Mesenchymal stem cell (in vitro differentiated cells and primary cell): ENCODE data around the gene CSNK1E.

Experiments used
- DNase-seq: peaks from one replicate; pipeline ENCODE4 v3.0.0-alpha.2; 2013
- H2AFZ ChIP-seq: one replicate; pipeline ENCODE4 v1.6.1; 2013; ENCODE audit warnings: low read depth, mild to moderate bottlenecking, control low read depth, inconsistent platforms, low read length, moderate library complexity
- H2AK5ac ChIP-seq: 2 replicates; pipeline ENCODE4 v1.6.1; 2013; ENCODE audit warnings: low read length, moderate library complexity, mild to moderate bottlenecking, inconsistent platforms; ENCODE audit not compliant: severe bottlenecking
- H2BK120ac ChIP-seq: one replicate; pipeline ENCODE4 v1.6.1; 2013; ENCODE audit warnings: low read depth, mild to moderate bottlenecking, inconsistent platforms, low read length, moderate library complexity
- H2BK12ac ChIP-seq, 2 experiments: one replicate each; pipeline ENCODE4 v1.6.1; 2013; ENCODE audit warnings: inconsistent platforms in 2 of 2, low read length in 2 of 2, mild to moderate bottlenecking in 2 of 2, moderate library complexity in 2 of 2, control low read depth in 1 of 2
- H2BK15ac ChIP-seq: one replicate; pipeline ENCODE4 v1.6.1; 2013; ENCODE audit warnings: mild to moderate bottlenecking, low read depth, inconsistent platforms; ENCODE audit not compliant: poor library complexity, severe bottlenecking
- H2BK5ac ChIP-seq: 2 replicates; pipeline ENCODE4 v1.6.1; 2013; ENCODE audit warnings: low read depth, mild to moderate bottlenecking, low read length, control low read depth, inconsistent platforms; ENCODE audit not compliant: poor library complexity, severe bottlenecking
- H3K14ac ChIP-seq, 2 experiments: one replicate each; pipeline ENCODE4 v1.6.1; 2013; ENCODE audit warnings: inconsistent platforms in 2 of 2, low read length in 2 of 2, control low read depth in 1 of 2, mild to moderate bottlenecking in 1 of 2, moderate library complexity in 1 of 2
- H3K18ac ChIP-seq, 2 experiments: one replicate each; pipeline ENCODE4 v1.6.1; 2013; ENCODE audit warnings: inconsistent platforms in 2 of 2, low read length in 2 of 2, control low read depth in 1 of 2, low read depth in 1 of 2, mild to moderate bottlenecking in 1 of 2
- H3K23ac ChIP-seq, 2 experiments: one replicate each; pipeline ENCODE4 v1.6.1; 2013; ENCODE audit warnings: inconsistent platforms in 2 of 2, low read length in 2 of 2, mild to moderate bottlenecking in 2 of 2, moderate library complexity in 2 of 2, control low read depth in 1 of 2
- H3K27ac ChIP-seq: 2 replicates; pipeline ENCODE4 v1.5.1; 2013; ENCODE audit warnings: mild to moderate bottlenecking, moderate library complexity, low read length, control low read depth, inconsistent platforms; ENCODE audit not compliant: poor library complexity, severe bottlenecking
- H3K27me3 ChIP-seq, 2 experiments: 2 replicates each; pipeline versions ENCODE4 v1.6.1 to v1.7.0; 2013; ENCODE audit warnings: low read length in 2 of 2, mild to moderate bottlenecking in 2 of 2, moderate library complexity in 2 of 2, control low read depth in 1 of 2, inconsistent platforms in 1 of 2; ENCODE audit not compliant: control insufficient read depth in 1 of 2, insufficient read depth in 1 of 2
- H3K36me3 ChIP-seq, 2 experiments: 2 replicates each; pipeline versions ENCODE4 v1.6.1 to v1.7.0; 2013; ENCODE audit warnings: low read length in 2 of 2, control low read depth in 1 of 2, inconsistent platforms in 1 of 2, low read depth in 1 of 2, mild to moderate bottlenecking in 1 of 2; ENCODE audit not compliant: insufficient read depth in 2 of 2, control insufficient read depth in 1 of 2
- H3K4ac ChIP-seq, 2 experiments: one replicate each; pipeline ENCODE4 v1.6.1; 2013; ENCODE audit warnings: inconsistent platforms in 2 of 2, low read length in 2 of 2, mild to moderate bottlenecking in 2 of 2, moderate library complexity in 2 of 2, control low read depth in 1 of 2, low read depth in 1 of 2
- H3K4me1 ChIP-seq: 2 replicates; pipeline ENCODE4 v1.6.1; 2013; ENCODE audit warnings: low read depth, low read length, control low read depth; ENCODE audit not compliant: control insufficient read depth, insufficient read depth
- H3K4me2 ChIP-seq: 2 replicates; pipeline ENCODE4 v1.6.1; 2013; ENCODE audit warnings: low read length, mild to moderate bottlenecking, inconsistent platforms; ENCODE audit not compliant: poor library complexity, severe bottlenecking
- H3K4me3 ChIP-seq, 2 experiments: 2 replicates each; pipeline versions ENCODE4 v1.5.1 to v1.7.0; 2013; ENCODE audit warnings: low read length in 2 of 2, mild to moderate bottlenecking in 2 of 2, control low read depth in 1 of 2, low read depth in 1 of 2; ENCODE audit not compliant: insufficient read depth in 1 of 2
- H3K79me1 ChIP-seq: replicated peaks from 2 replicates; pipeline ENCODE4 v1.6.1; 2013; ENCODE audit warnings: mild to moderate bottlenecking, control low read depth, low read length, inconsistent platforms; ENCODE audit not compliant: poor library complexity, severe bottlenecking
- H3K9ac ChIP-seq: 2 replicates; pipeline ENCODE4 v1.7.0; 2013; ENCODE audit warnings: mild to moderate bottlenecking, low read length, moderate library complexity
- H3K9me3 ChIP-seq: 2 replicates; pipeline ENCODE4 v1.7.0; 2013; ENCODE audit warnings: mild to moderate bottlenecking, low read length; ENCODE audit not compliant: control insufficient read depth
- H4K8ac ChIP-seq: one replicate; pipeline ENCODE4 v1.6.1; 2013; ENCODE audit warnings: inconsistent platforms, mild to moderate bottlenecking, low read length, moderate library complexity
- H4K91ac ChIP-seq: one replicate; pipeline ENCODE4 v1.6.1; 2013; ENCODE audit warnings: mild to moderate bottlenecking, low read length, inconsistent platforms
- WGBS: methylation state at CpG from one replicate; pipeline ENCODE4 v1.1.7; 2013; ENCODE audit warnings: mixed read lengths; 5-methylcytosine and 5-hydroxymethylcytosine counted together

CSNK1E gene

DNA sequence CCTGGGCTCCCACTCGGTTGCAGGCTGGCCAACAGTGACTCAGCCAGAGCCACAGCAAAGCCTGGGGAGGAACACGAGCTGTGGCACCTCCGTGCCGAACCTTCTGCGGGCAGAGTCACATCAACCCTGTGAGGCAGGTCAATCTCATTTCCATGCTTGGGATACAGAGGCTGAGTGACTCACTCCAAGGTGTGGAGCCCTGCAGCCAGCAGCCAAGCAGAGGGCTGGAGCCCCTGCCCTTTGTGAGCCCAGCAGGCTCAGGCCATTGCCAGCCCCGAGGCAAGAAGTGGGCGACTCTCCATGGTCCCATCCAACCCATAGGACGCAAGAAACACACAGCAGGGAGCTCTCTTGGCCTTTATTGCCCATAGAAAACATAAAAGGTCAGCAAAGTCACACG is 21.4 kb downstream of the CSNK1E start:
- H2BK12ac ChIP-seq = no peak overlapping the region
- H3K27me3 ChIP-seq = no peaks in the 10 kb centered on the region
- H3K23ac ChIP-seq = no peak overlapping the region
- no peak overlapping the region for H2AFZ ChIP-seq
- no peak overlapping the region for H3K18ac ChIP-seq
- no peak overlapping the region for H3K4me2 ChIP-seq
- H3K4ac ChIP-seq = no peak overlapping the region
- 92% methylated on average over 9 of the region's 9 CpGs for WGBS
- H2AK5ac ChIP-seq = no peak overlapping the region
- no peak overlapping the region for H4K8ac ChIP-seq
- H3K36me3 ChIP-seq = peaks cover 97 to 99% of the 10 kb centered on the region in 2 experiments
- H2BK120ac ChIP-seq = no peak overlapping the region
- H3K27ac ChIP-seq = no peak overlapping the region
- H3K4me3 ChIP-seq = no peak overlapping the region
- H3K4me1 ChIP-seq = peaks cover 25% of the 10 kb centered on the region
- H3K9ac ChIP-seq = no peak overlapping the region
- H3K9me3 ChIP-seq = no peaks in the 10 kb centered on the region
- H3K14ac ChIP-seq = no peak overlapping the region
- no peak overlapping the region for H2BK15ac ChIP-seq
- H4K91ac ChIP-seq = no peak overlapping the region
- H3K79me1 ChIP-seq = peaks cover 52% of the 10 kb centered on the region
- DNase-seq = no peak
- H2BK5ac ChIP-seq = no peak overlapping the region

DNA sequence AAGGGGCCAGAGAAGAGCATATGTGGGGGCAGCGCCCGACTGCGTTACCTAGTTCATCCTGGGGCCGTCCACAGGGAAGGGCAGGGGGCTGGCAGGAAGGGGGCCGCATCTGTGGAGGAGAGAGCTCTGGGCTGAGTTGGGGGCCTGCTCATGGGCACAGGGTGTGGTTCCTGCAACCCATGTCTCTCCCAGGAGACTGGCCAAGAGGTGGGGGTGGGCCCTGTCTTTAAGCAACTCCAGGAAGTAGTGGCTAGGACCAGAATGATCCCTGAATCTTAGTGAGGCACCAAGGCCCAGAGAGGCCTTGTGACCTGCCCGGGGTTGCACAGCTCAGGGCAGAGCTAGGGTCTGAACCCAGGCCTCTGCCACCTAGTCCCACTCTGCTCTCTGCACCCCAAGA is 21.9 kb downstream of the CSNK1E start:
- Histone ChIP-seq H3K14ac (no peak overlapping the region), H3K4ac (no peak overlapping the region), H3K27ac (no peak overlapping the region), H2AK5ac (no peak overlapping the region), H2BK12ac (no peak overlapping the region), H3K4me1 (peaks cover 25% of the 10 kb centered on the region), H4K8ac (no peak overlapping the region), H3K18ac (no peak overlapping the region), H2BK120ac (no peak overlapping the region), H2BK5ac (no peak overlapping the region), H3K23ac (no peak overlapping the region), H4K91ac (no peak overlapping the region), H3K4me2 (no peak overlapping the region), H3K4me3 (no peak overlapping the region), H2AFZ (no peak overlapping the region), H3K9me3 (no peaks in the 10 kb centered on the region), H3K27me3 (no peaks in the 10 kb centered on the region), H3K9ac (no peak overlapping the region), H3K36me3 (peaks cover 94 to 99% of the 10 kb centered on the region in 2 experiments), H2BK15ac (no peak overlapping the region), H3K79me1 (peaks cover 48% of the 10 kb centered on the region)
- WGBS = 97% methylated on average over 6 of the region's 6 CpGs
- no peak for DNase-seq

DNA sequence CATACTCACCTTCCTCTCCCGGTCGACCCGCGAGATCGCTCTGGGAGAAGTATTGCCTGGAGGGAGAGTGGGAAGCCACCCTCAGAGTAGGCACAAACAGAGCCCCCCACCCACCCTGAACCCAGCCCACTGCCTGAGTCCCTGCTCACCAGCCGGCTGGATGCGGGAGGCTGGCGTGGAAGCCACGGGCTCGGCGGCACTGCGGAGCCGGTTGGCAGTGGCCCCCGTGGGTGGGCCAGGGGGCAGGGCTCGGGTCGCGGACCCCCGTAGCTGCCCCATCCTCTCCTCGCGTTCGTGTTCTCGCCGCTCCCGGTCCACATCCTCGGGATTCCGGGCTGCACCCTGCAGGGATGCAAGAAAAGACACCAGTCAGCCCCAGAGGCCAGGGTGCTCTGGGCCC is 23.0 kb downstream of the CSNK1E start:
- Histone ChIP-seq H3K27ac (no peak overlapping the region), H3K18ac (no peak overlapping the region), H3K4me2 (no peak overlapping the region), H3K79me1 (peaks cover 41% of the 10 kb centered on the region), H3K4ac (no peak overlapping the region), H2AK5ac (no peak overlapping the region), H3K27me3 (no peaks in the 10 kb centered on the region), H3K4me3 (no peak overlapping the region), H3K36me3 (peaks cover 94 to 99% of the 10 kb centered on the region in 2 experiments), H2AFZ (no peak overlapping the region), H2BK5ac (no peak overlapping the region), H3K4me1 (peaks cover 17% of the 10 kb centered on the region), H3K23ac (no peak overlapping the region), H2BK120ac (no peak overlapping the region), H3K9ac (no peak overlapping the region), H2BK15ac (no peak overlapping the region), H4K8ac (no peak overlapping the region), H4K91ac (no peak overlapping the region), H3K9me3 (no peaks in the 10 kb centered on the region), H3K14ac (no peak overlapping the region), H2BK12ac (no peak overlapping the region)
- DNase-seq = no peak
- WGBS = 98% methylated on average over 21 of the region's 26 CpGs

DNA sequence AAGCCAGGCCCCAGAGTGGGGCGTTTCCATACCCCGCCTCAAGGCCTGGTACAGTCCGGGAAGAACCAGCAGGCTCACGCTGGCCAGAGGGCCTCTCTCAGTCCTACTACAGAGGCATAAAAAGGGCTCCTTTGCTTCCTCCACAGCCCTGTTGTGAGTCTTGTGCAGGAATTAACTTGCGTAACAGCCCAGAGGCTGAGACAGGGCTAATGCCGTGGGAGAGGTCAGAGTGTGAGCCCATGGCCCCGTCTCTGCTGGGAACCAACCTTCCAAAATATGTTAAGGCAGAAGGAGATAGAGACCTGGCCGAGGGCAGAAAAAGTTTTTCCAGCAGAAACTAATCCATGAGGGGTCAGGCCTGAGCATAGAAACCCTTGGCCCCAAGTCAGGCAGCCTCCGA is 24.5 kb downstream of the CSNK1E start:
- no peak overlapping the region for H3K14ac ChIP-seq
- no peak overlapping the region for H3K18ac ChIP-seq
- no peak overlapping the region for H2BK12ac ChIP-seq
- DNase-seq = peak; percentile 69
- H3K4me2 ChIP-seq = no peak overlapping the region
- no peak overlapping the region for H3K9ac ChIP-seq
- no peak overlapping the region for H3K23ac ChIP-seq
- no peaks in the 10 kb centered on the region for H3K27me3 ChIP-seq
- H4K8ac ChIP-seq = no peak overlapping the region
- no peak overlapping the region for H3K4me3 ChIP-seq
- H3K79me1 ChIP-seq = peaks cover 38% of the 10 kb centered on the region
- 86% methylated on average over 9 of the region's 9 CpGs for WGBS
- no peak overlapping the region for H2AFZ ChIP-seq
- no peak overlapping the region for H2BK15ac ChIP-seq
- no peak overlapping the region for H3K4ac ChIP-seq
- peaks cover 6% of the 10 kb centered on the region for H3K4me1 ChIP-seq
- H2AK5ac ChIP-seq = no peak overlapping the region
- no peak overlapping the region for H3K27ac ChIP-seq
- H3K36me3 ChIP-seq = peaks cover 86 to 91% of the 10 kb centered on the region in 2 experiments
- no peak overlapping the region for H4K91ac ChIP-seq
- H2BK5ac ChIP-seq = no peak overlapping the region
- no peaks in the 10 kb centered on the region for H3K9me3 ChIP-seq
- no peak overlapping the region for H2BK120ac ChIP-seq
